GM12878 (cell line): Measurements from ENCODE around the gene ZBTB5.

Source experiments
- CTCF ChIP-seq, 3 experiments: IDR thresholded peaks in 2 of 3; conservative IDR thresholded peaks in 1 of 3; 2 replicates each; pipeline ENCODE4 v1.5.1; 2011; ENCODE audit warnings: low read depth in 3 of 3, low read length in 3 of 3, mild to moderate bottlenecking in 3 of 3, control low read depth in 2 of 3, moderate library complexity in 2 of 3, inconsistent platforms in 1 of 3, mixed read lengths in 1 of 3; ENCODE audit not compliant: control insufficient read depth in 2 of 3, insufficient read depth in 1 of 3; ENCODE audit errors: extremely low read depth in 1 of 3
- EP300 ChIP-seq, 2 experiments: fragments of 150-350 bp in 1 of 2; IDR thresholded peaks; 2 replicates each; pipeline ENCODE4 v1.6.1; 2011 to 2012; ENCODE audit warnings: low read depth in 2 of 2, low read length in 2 of 2, borderline replicate concordance in 1 of 2, improper control_type of control experiment in 1 of 2, inconsistent platforms in 1 of 2; ENCODE audit not compliant: control insufficient read depth in 1 of 2
- ESRRA ChIP-seq: IDR thresholded peaks from 2 replicates; pipeline ENCODE4 v1.6.1; 2012; ENCODE audit warnings: mild to moderate bottlenecking, low read length, improper control_type of control experiment
- KDM1A ChIP-seq: fragments of 200-600 bp; sonication (generic); IDR thresholded peaks from 2 replicates; pipeline ENCODE4 v1.6.1; 2016; ENCODE audit warnings: borderline replicate concordance
- NFYB ChIP-seq: IDR thresholded peaks from 2 replicates; pipeline ENCODE4 v1.6.1; 2011; ENCODE audit warnings: low read depth, mild to moderate bottlenecking, low read length, improper control_type of control experiment, moderate library complexity; ENCODE audit not compliant: insufficient read depth
- NR2C2 ChIP-seq: IDR thresholded peaks from 2 replicates; pipeline ENCODE4 v1.6.1; 2011; ENCODE audit warnings: borderline replicate concordance, low read depth; ENCODE audit not compliant: control insufficient read depth, insufficient read length
- POLR2A ChIP-seq: IDR thresholded peaks from 2 replicates; pipeline ENCODE4 v1.6.1; 2011; ENCODE audit warnings: low read depth, mild to moderate bottlenecking, low read length
- POLR2AphosphoS2 ChIP-seq: IDR thresholded peaks from 2 replicates; pipeline ENCODE4 v1.6.1; 2011; ENCODE audit warnings: low read depth, mild to moderate bottlenecking, low read length, improper control_type of control experiment, moderate library complexity
- POLR2AphosphoS5 ChIP-seq: IDR thresholded peaks from 2 replicates; pipeline ENCODE4 v1.6.1; 2011; ENCODE audit warnings: mild to moderate bottlenecking, low read length, inconsistent platforms
- YY1 ChIP-seq: IDR thresholded peaks from 2 replicates; pipeline ENCODE4 v1.6.1; 2011; ENCODE audit warnings: low read depth, mild to moderate bottlenecking, low read length
- ZNF207 ChIP-seq: fragments of 450-650 bp; IDR thresholded peaks from 2 replicates; pipeline ENCODE4 v1.6.1; 2014; ENCODE audit warnings: antibody characterized with exemption, mild to moderate bottlenecking, borderline replicate concordance
- TF ChIP-seq, protein P1 (sequence below): fragments of 450-650 bp; IDR thresholded peaks from 2 replicates; pipeline ENCODE4 v1.6.1; 2017; ENCODE audit warnings: mild to moderate bottlenecking

- no peak for TF ChIP-seq CTCF (IDR thresholded peaks at IDR 0.05 in 2 of 3, conservative IDR thresholded peaks at IDR 0.05 in 1 of 3; ENCODE audit: control insufficient read depth in 2 of 3, extremely low read depth in 1 of 3, insufficient read depth in 1 of 3, low read depth in 3 of 3, low read length in 3 of 3)
- TF ChIP-seq ZNF207: no peak
- no peak for TF ChIP-seq POLR2AphosphoS2
- no peak for TF ChIP-seq YY1
- no peak for TF ChIP-seq POLR2AphosphoS5
- TF ChIP-seq POLR2A: no peak
- no peak for TF ChIP-seq KDM1A
- no peak for TF ChIP-seq NR2C2
- TF ChIP-seq, protein P1, sequence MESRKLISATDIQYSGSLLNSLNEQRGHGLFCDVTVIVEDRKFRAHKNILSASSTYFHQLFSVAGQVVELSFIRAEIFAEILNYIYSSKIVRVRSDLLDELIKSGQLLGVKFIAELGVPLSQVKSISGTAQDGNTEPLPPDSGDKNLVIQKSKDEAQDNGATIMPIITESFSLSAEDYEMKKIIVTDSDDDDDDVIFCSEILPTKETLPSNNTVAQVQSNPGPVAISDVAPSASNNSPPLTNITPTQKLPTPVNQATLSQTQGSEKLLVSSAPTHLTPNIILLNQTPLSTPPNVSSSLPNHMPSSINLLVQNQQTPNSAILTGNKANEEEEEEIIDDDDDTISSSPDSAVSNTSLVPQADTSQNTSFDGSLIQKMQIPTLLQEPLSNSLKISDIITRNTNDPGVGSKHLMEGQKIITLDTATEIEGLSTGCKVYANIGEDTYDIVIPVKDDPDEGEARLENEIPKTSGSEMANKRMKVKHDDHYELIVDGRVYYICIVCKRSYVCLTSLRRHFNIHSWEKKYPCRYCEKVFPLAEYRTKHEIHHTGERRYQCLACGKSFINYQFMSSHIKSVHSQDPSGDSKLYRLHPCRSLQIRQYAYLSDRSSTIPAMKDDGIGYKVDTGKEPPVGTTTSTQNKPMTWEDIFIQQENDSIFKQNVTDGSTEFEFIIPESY: no peak
- TF ChIP-seq EP300 (IDR thresholded peaks at IDR 0.05; ENCODE audit: borderline replicate concordance in 1 of 2, control insufficient read depth in 1 of 2, low read depth in 2 of 2, low read length in 2 of 2): no peak
- no peak for TF ChIP-seq ESRRA
- TF ChIP-seq NFYB: no peak
Observed at GRCh38 chr9:37476930-37477329, 11.7 kb upstream of the ZBTB5 start.
